ENCODE results near the gene IGFBP6.
"Not testable (repeated sequence)": the region's sequence is repeated elsewhere in the genome, so short reads cannot be mapped to it uniquely, and the experiment has no call there.

IGFBP6 gene

DNA sequence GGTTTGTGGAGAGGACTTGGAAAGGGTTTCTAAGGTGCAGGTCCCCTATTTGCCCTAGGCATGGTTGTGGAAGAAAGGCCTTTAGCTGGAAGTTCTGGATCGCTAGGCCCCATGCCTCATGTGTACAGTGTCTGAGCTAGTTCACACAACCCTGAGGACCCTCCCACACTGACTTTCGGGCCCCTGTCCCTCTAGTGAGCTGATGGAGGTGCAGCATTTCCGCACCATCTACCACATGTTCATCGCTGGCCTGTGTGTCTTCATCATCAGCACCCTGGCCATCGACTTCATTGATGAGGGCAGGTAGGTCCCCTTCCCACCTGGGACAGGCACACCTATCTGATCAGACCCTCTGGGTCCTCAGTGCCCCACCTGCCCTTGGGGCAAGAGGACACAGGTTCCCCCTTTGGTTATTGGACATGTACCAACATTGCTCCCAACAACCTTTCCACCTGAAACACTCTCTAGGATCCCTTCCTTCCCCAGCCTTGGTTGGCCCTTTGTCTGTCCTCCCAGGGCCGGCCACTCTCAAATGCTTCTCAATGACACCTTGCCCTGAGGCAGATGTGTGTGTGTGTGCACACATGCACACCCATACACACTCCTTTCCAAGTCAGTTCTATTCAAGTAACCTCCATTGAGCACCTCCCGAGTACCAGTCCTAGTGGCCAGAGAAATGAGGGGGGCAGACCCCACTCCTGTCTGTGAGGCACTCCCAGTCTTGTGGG lies 8.4 kb downstream of the IGFBP6 start:
- H3K4me2 ChIP-seq (ENCODE audit: low read length), result no peak overlapping the region
- H3K4me1 ChIP-seq (ENCODE audit: control insufficient read depth, insufficient read depth, low read length), result no peaks in the 10 kb centered on the region
- H3K27me3 ChIP-seq (ENCODE audit: control insufficient read depth, insufficient read depth, low read length), result no peaks in the 10 kb centered on the region
- no peak overlapping the region for H3K9ac ChIP-seq (ENCODE audit: low read depth, low read length)
- no peaks in the 10 kb centered on the region for H3K9me3 ChIP-seq (replicated peaks; ENCODE audit: low read length)
- peaks cover 12% of the 10 kb centered on the region for H3K36me3 ChIP-seq (ENCODE audit: insufficient read depth, low read length)
- H3K4me3 ChIP-seq (ENCODE audit: low read length), result no peak overlapping the region

DNA sequence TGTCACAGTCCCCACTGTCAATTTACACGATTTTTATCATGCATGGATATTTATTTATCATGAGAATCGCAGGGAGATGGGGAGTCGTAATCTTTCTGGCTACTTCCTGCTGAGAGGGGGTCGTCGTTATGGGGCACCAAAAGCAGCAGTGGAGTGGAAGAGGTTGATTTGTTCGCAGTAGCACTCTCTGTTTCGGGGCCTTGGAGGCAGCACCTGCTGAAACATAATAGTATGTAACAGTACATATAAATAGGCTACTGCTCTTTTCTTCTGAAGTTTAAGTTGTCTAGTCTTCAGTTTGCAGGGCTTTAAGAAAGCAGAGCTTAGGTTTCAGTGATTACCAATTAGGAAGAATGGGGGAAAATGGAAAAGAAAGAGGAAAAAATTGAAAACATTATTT lies 9.7 kb downstream of the IGFBP6 start:
- H3K27me3 ChIP-seq (ENCODE audit: control insufficient read depth, insufficient read depth, low read length), result no peaks in the 10 kb centered on the region
- H3K4me1 ChIP-seq (ENCODE audit: control insufficient read depth, insufficient read depth, low read length), result no peaks in the 10 kb centered on the region
- H3K4me3 ChIP-seq (ENCODE audit: low read length), result no peak overlapping the region
- H3K9ac ChIP-seq (ENCODE audit: low read depth, low read length), result no peak overlapping the region
- H3K4me2 ChIP-seq (ENCODE audit: low read length), result no peak overlapping the region
- H3K36me3 ChIP-seq (ENCODE audit: insufficient read depth, low read length), result peaks cover 3% of the 10 kb centered on the region
- no peaks in the 10 kb centered on the region for H3K9me3 ChIP-seq (replicated peaks; ENCODE audit: low read length)

DNA sequence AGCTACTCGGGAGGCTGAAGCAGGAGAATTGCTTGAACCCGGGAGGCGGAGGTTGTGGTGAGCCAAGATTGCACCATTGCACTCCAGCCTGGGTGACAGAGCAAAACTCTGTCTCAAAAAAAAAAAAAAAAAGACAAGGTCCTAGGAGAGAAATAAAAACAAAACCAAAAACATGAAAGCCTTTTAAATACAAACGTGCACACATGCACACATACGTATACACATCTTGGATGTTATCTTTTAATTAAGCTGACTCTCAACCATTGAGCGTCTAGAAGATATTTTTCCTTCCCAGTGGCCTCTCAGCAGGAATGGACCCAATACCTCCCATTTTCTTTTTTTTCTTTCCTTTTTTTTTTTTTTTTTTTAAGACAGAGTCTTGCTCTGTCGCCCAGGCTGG lies 15.0 kb downstream of the IGFBP6 start:
- H3K27me3 ChIP-seq (ENCODE audit: control insufficient read depth, insufficient read depth, low read length); H3K4me2 ChIP-seq (ENCODE audit: low read length); H3K4me3 ChIP-seq (ENCODE audit: low read length); H3K4me1 ChIP-seq (ENCODE audit: control insufficient read depth, insufficient read depth, low read length); H3K9ac ChIP-seq (ENCODE audit: low read depth, low read length); H3K9me3 ChIP-seq (replicated peaks; ENCODE audit: low read length); H3K36me3 ChIP-seq (ENCODE audit: insufficient read depth, low read length): not testable (repeated sequence)

DNA sequence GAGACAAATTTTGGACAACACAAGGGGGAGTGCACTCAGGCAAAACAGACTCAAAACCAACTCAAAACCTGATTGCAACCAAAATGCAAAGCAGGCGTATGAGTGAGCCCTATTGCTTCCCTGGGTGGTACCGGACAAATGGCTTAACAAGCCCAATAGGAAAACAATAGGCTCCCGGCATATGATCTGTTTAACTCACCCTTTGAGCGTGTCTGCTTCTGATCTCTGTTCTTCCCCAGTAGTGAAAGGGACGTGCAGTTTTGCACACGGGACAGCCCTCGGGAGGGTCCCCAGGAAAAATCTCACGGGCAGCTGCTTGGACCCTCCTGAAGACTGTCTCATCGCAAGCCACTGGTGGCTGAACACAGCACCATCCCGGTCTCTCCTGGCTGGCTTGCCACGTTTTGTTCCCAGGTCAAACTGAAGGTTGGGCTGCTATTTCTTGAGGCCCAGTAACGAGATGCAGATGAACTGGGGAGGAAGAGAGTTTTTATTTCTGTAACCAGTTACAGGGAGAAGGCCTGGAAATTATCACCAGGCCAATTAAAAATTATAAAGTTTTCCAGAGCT lies 15.8 kb downstream of the IGFBP6 start:
- H3K9me3 ChIP-seq (replicated peaks; ENCODE audit: low read length), result no peaks in the 10 kb centered on the region
- H3K4me2 ChIP-seq (ENCODE audit: low read length), result no peak overlapping the region
- H3K27me3 ChIP-seq (ENCODE audit: control insufficient read depth, insufficient read depth, low read length), result no peaks in the 10 kb centered on the region
- no peaks in the 10 kb centered on the region for H3K4me1 ChIP-seq (ENCODE audit: control insufficient read depth, insufficient read depth, low read length)
- no peaks in the 10 kb centered on the region for H3K36me3 ChIP-seq (ENCODE audit: insufficient read depth, low read length)
- no peak overlapping the region for H3K4me3 ChIP-seq (ENCODE audit: low read length)
- H3K9ac ChIP-seq (ENCODE audit: low read depth, low read length), result no peak overlapping the region

DNA sequence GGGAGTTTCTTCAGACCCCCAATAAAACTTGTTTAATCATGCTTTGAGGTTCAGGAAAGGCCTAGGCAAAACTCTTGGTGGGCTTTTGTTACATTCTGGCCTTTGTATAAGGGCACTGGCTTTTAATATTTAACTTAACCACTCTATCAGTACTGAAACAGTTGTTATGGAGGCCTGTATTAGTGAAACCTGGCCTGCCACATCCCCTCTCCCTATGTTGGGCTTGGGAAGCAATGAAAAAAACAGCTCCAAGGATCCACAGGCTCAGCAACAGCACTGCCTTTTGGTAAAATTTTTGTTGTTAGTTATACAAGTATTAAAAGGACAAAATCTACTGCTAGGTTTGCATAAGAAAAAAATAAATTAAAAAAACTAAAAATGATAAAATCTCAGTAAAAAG lies 16.5 kb downstream of the IGFBP6 start:
- Histone ChIP-seq H3K4me1 (ENCODE audit: control insufficient read depth, insufficient read depth, low read length) (no peaks in the 10 kb centered on the region), H3K36me3 (ENCODE audit: insufficient read depth, low read length) (no peaks in the 10 kb centered on the region), H3K4me2 (ENCODE audit: low read length) (no peak overlapping the region), H3K27me3 (ENCODE audit: control insufficient read depth, insufficient read depth, low read length) (no peaks in the 10 kb centered on the region), H3K9me3 (replicated peaks; ENCODE audit: low read length) (no peaks in the 10 kb centered on the region), H3K9ac (ENCODE audit: low read depth, low read length) (no peak overlapping the region), H3K4me3 (ENCODE audit: low read length) (no peak overlapping the region)

DNA sequence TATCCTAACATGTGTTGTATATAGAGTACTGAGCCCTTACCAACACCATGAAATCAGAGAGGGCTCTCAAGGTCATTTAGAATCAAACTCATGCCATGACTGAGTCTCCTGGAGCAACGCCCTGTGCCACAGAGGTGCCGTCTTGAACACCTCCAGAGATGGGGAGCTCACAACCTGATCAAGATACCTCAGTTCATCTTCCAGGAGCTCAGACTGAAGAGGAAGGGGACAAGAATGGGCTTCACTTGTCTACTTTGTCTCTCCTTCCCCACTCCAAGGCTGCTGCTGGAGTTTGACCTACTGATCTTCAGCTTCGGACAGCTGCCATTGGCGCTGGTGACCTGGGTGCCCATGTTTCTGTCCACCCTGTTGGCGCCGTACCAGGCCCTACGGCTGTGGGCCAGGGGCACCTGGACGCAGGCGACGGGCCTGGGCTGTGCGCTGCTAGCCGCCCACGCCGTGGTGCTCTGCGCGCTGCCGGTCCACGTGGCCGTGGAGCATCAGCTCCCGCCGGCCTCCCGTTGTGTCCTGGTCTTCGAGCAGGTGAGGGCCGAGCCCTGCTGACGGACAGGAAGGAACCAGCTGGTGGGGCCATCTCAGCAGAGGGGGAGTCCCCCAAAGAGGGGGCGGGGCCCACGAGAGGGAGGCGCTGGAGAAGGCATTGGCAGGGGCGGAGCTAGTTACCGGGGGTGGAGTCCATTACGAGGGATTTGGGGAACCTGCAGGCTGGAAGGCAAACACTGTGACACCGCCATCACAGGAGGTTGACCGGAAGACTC lies 17.8 kb downstream of the IGFBP6 start:
- Histone ChIP-seq H3K4me1 (ENCODE audit: control insufficient read depth, insufficient read depth, low read length) (no peaks in the 10 kb centered on the region), H3K9ac (ENCODE audit: low read depth, low read length) (no peak overlapping the region), H3K4me3 (ENCODE audit: low read length) (no peak overlapping the region), H3K9me3 (replicated peaks; ENCODE audit: low read length) (no peaks in the 10 kb centered on the region), H3K4me2 (ENCODE audit: low read length) (no peak overlapping the region), H3K27me3 (ENCODE audit: control insufficient read depth, insufficient read depth, low read length) (no peaks in the 10 kb centered on the region), H3K36me3 (ENCODE audit: insufficient read depth, low read length) (no peaks in the 10 kb centered on the region)

DNA sequence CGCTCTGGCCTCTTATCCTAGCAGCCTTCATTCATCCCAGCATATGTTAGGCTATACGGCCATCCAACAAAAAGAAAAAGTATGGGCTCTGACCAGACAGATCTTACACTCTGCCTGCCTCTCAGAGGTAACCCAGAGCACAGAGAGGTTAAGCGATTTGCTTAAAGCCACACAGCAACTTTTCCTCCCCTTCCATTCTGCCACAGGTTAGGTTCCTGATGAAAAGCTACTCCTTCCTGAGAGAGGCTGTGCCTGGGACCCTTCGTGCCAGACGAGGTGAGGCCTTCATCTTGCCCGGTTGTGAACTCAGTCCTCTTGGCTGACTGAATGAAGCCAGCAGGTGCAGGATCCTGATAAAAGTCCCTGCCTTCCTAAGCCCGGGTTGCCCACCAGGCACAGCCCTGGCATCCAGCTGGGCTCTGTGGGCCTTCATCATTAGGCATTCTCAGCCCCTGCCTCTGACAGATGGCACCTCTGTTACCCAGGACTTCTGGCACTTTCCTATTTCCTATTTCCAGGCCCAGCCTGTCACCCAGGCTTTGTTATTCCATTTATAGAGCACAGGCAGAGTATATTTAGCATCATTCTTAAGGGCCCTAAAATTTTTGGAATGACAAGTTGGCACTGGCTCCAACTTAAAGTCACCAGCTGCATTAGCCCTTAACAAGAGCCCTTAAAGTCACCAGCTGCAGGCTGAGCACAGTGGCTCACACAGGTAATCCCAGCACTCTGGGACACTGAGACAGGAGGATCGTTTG lies 18.6 kb downstream of the IGFBP6 start:
- Histone ChIP-seq H3K4me3 (ENCODE audit: low read length) (no peak overlapping the region), H3K27me3 (ENCODE audit: control insufficient read depth, insufficient read depth, low read length) (no peaks in the 10 kb centered on the region), H3K9ac (ENCODE audit: low read depth, low read length) (no peak overlapping the region), H3K4me2 (ENCODE audit: low read length) (no peak overlapping the region), H3K4me1 (ENCODE audit: control insufficient read depth, insufficient read depth, low read length) (no peaks in the 10 kb centered on the region), H3K9me3 (replicated peaks; ENCODE audit: low read length) (no peaks in the 10 kb centered on the region), H3K36me3 (ENCODE audit: insufficient read depth, low read length) (no peaks in the 10 kb centered on the region)

DNA sequence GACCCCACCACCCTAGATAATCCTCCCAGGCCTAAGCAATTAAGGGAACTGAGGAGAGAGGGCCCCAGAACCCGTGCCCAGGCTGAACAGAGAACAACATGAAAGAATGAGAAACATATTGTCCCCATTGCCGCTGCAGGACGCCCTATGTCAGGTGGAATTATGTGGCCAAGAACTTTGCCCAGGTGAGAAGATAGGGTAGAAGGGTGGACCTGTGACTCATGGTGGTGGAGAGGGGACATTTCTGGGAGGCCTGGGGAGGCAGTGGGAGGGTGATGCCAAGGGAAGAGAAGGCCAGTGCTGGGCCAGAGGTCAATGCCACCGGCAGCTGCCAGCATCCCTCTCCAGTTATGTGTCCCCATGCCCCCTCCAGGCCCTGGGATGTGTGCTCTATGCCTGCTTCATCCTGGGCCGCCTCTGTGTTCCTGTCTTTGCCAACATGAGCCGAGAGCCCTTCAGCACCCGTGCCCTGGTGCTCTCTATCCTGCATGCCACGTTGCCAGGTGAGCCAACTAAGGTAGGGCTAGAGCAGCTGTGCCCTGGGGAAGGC lies 21.4 kb downstream of the IGFBP6 start:
- Histone ChIP-seq H3K9ac (ENCODE audit: low read depth, low read length) (no peak overlapping the region), H3K4me3 (ENCODE audit: low read length) (no peak overlapping the region), H3K9me3 (replicated peaks; ENCODE audit: low read length) (no peaks in the 10 kb centered on the region), H3K36me3 (ENCODE audit: insufficient read depth, low read length) (no peaks in the 10 kb centered on the region), H3K4me2 (ENCODE audit: low read length) (no peak overlapping the region), H3K4me1 (ENCODE audit: control insufficient read depth, insufficient read depth, low read length) (peaks cover 4% of the 10 kb centered on the region), H3K27me3 (ENCODE audit: control insufficient read depth, insufficient read depth, low read length) (no peaks in the 10 kb centered on the region)

DNA sequence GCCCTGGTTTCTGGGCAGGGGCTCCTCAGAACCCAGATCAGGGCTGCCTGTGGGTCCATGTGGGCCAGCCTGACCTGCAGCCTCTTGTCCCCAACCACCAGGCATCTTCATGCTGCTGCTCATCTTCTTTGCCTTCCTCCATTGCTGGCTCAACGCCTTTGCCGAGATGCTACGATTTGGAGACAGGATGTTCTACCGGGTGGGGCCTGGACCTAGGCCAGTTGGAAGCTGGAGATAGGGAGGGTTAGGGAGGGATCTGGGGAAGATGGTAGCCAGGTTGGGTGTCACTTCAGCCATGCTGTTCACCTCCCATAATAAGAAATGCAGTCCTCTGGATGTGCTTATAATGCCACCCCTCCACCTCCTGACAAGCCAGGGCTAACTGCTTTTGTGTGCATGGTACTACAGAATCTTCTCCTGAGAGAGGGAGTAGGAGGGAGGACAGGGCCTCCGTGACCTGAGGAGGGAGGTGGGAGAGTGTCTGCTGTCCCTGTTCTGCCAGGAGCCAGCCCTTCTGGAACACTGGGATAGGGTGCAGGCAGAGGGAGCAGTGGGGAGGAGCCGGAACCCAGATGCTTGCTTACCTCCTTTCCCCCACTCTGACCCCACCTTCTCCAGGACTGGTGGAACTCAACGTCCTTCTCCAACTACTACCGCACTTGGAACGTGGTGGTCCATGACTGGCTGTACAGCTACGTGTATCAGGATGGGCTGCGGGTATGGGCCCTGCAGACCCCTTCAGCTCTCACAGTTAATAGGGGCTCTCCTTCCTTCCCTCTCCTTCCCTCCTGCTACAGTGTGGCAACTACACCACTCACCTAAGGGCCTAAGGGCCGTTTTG lies 23.4 kb downstream of the IGFBP6 start:
- Histone ChIP-seq H3K4me3 (ENCODE audit: low read length) (no peak overlapping the region), H3K36me3 (ENCODE audit: insufficient read depth, low read length) (no peaks in the 10 kb centered on the region), H3K9me3 (replicated peaks; ENCODE audit: low read length) (no peaks in the 10 kb centered on the region), H3K27me3 (ENCODE audit: control insufficient read depth, insufficient read depth, low read length) (no peaks in the 10 kb centered on the region), H3K4me1 (ENCODE audit: control insufficient read depth, insufficient read depth, low read length) (peaks cover 4% of the 10 kb centered on the region), H3K4me2 (ENCODE audit: low read length) (no peak overlapping the region), H3K9ac (ENCODE audit: low read depth, low read length) (no peak overlapping the region)

DNA sequence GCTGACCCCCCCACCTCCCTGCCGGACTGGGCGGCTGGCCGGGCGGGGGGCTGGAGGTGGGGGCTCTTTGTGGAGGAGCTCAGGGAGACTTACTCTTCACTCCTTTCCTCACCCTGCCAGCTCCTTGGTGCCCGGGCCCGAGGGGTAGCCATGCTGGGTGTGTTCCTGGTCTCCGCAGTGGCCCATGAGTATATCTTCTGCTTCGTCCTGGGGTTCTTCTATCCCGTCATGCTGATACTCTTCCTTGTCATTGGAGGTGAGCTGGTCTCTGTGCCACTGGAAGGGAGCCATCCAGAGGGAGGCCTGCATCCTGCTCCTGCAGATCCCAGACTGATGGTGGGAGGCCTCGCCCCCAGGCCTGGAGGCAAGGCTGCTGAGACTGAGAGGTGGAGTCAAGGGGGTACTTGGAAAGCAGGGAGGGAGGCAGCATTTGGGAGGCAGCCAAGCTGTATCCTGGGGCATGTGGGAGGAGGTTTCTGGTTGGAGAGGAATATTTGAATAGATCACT lies 25.5 kb downstream of the IGFBP6 start:
- H3K4me1 ChIP-seq (ENCODE audit: control insufficient read depth, insufficient read depth, low read length), result peaks cover 4% of the 10 kb centered on the region
- no peaks in the 10 kb centered on the region for H3K36me3 ChIP-seq (ENCODE audit: insufficient read depth, low read length)
- no peaks in the 10 kb centered on the region for H3K9me3 ChIP-seq (replicated peaks; ENCODE audit: low read length)
- H3K4me3 ChIP-seq (ENCODE audit: low read length), result no peak overlapping the region
- H3K27me3 ChIP-seq (ENCODE audit: control insufficient read depth, insufficient read depth, low read length), result peaks cover 6% of the 10 kb centered on the region
- no peak overlapping the region for H3K4me2 ChIP-seq (ENCODE audit: low read length)
- H3K9ac ChIP-seq (ENCODE audit: low read depth, low read length), result no peak overlapping the region
